ENCODE results near the gene ZNF775.

The ZNF775 gene

GRCh38 chr7:150401424-150401790 is 22.3 kb downstream of the ZNF775 start:
- DNase-seq (ENCODE audit: low read depth): no peak

- no peak for DNase-seq (ENCODE audit: low read depth)
Observed at GRCh38 chr7:150401861-150402631, 22.9 kb downstream of the ZNF775 start.

DNA sequence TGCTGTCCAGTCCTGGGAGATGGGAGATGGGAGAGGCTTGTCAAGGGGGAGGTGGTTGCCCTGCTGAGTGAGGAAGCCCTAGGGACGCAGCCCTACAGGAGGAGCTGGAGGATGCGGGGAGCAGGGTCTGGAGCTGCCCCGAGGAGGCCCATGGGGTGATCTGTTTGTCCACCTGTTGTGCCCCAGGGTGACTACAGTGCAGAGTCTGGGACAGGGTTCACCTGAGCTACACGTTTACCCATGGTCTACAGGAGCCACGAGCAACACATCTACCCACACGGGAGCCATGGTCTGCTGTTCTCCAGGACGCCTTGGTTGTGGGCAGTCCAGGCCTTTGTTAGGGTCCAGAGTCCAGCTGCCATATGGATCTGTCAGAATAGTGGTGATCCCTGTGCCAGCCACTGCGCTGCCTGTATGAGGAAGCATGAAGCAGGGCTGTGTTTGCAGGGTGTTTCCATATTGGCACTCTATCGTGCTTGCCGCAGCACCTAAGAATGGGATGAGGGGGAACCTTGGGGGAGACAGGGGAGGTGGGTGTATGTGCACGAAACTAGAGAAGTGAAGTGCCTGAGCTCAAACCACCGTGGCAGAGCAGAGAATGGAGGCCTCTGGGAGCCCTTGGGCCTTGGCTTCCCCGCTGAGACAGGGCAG is 23.7 kb downstream of the ZNF775 start:
- no peak for DNase-seq (ENCODE audit: low read depth)

DNA sequence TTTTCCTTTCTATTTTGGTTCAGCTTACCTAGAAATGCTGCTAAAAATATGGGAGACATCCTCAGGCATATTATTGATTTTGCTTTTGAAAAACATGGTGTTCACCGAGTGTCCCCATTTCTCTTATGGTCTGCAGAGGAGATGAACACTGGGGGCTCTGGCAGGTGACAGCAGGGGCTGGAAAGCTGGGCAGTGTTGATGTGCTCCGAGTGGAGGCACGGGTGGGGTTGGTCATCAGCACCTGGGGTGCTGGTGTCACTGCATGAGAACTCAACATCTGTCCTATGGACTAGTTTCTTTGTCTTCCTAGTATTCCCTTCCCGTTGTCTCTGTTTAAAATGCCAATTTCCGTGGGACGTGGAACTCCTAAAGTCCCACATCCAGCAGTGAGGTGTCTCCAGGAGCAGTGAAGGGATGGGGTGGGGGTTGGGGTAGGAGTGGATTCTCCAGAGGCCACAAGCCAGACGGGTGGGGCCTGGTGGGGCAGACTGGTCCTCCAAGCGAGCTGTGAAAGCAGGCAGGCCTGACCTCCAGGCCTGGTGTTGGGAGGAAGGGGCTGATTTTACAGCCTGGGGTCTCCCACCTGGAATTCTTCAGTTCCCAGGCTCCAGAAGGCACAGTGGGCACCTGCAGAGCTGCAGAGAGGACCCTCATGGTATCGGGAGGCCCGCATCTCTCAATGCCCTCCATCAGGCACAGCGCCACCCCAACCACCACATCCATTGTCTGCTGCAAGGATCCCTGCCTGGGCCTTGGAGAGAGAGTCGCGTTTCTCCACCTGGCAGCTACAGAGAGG is 24.4 kb downstream of the ZNF775 start:
- no peak for DNase-seq (ENCODE audit: low read depth)

- no peak for DNase-seq (ENCODE audit: low read depth)
Observed at GRCh38 chr7:150404172-150404804, 25.2 kb downstream of the ZNF775 start.

DNA sequence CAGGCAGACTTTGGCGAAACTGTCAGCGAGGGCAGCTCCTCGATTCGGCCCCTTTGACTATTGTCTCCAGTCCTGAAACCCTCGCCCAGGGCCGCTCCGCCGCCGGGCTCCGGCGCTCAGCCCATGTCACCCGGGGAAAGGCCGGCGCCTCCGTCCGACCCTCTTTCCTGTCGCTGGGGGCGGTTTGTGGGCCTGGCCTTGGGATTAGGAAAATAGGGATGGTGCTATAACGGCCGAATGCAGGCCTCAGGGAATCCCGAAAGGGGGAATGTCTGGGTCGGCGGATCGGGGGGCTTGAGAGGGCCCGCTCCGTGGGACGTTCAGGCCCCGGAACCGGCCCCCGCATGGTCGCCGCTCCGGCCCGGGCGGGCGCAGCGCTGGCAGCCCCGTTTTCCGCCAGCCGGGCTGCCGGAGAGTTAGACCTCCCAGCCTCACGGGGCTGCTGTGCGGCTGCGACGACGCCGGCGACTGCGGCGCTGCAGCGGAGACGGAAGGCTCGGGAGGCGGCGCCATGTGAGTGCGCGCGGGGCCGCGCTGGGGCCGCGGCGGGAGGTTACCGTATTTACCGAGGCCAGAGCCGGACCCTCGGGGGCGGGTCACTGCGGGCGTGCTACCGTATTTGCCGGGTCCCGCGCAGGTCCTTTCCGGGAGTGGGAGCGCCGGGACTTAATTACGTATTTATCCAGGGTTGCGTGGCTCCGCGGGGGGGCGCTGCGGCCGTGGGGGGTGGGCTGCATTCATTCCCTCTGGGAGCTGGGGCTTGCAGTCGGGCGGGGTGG is 25.9 kb downstream of the ZNF775 start:
- DNase-seq (ENCODE audit: low read depth): peak; percentile 36

DNA sequence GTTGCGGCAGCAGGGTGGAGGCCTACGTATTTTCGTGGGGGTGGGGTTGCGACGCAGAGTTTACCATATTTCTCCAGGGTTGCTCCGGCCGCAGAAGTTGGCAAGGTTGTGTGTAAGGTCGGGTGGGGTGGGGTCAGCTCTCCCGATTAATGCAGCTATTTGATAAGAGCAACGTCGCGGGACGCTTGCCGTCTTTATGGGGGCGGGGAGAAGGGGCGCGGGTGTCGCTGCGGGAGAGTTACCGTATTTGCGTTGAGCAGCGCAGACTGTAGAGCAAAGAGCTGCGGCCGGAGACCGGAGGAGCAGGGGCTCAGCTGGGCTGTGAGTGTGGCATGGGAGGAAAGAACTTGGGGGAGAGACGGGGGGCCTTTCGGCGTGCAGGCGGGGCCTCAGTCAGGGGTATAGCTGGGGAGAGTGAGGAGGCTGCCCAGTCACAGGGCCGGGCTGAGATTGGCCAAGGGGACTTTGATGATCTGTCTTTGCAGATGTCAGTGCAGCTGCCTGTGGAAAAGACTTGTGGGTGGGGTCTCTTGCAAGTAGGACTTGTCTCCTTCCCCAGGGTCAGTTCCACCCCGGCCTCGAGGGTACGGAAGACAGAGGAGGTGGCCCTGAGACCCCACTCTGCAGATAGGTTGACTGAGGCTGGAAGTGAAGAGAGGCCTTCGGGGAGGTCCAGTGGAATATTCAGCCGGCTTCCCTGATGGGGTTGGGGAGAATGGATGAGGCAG is 26.6 kb downstream of the ZNF775 start:
- DNase-seq (ENCODE audit: low read depth): no peak

- DNase-seq (ENCODE audit: low read depth): no peak
Observed at GRCh38 chr7:150406312-150406566, 27.1 kb downstream of the ZNF775 start.

- DNase-seq (ENCODE audit: low read depth): no peak
Observed at GRCh38 chr7:150406567-150407421, 27.7 kb downstream of the ZNF775 start.

DNA sequence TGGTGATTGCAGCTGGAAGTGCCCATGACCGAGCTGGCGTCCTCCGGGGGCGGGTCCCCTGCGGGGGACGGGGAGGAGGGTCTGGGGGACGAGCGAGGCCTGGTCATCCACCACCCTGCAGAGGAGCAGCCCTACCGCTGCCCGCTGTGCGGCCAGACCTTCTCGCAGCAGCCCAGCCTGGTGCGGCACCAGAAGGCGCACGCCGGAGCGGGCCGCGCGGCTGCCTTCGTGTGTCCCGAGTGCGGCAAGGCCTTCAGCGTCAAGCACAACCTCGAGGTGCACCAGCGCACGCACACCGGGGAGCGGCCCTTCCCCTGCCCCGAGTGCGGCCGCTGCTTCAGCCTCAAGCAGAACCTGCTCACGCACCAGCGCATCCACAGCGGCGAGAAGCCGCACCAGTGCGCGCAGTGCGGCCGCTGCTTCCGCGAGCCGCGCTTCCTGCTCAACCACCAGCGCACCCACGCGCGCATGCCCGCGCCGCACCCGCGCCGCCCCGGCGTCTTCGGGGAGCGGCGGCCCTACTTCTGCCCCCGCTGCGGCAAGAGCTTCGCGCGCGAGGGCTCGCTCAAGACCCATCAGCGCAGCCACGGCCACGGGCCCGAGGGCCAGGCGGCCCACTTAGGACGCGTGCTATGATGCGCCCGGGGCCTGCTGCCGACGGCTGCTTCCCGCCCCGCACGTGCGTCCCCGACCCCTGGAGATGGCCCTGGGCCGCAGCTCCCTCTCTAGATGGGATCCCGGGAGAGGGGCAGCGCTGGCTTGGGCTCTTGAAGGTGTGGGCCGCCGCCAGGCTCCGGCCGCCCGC is 28.7 kb downstream of the ZNF775 start:
- no peak for DNase-seq (ENCODE audit: low read depth)

DNA sequence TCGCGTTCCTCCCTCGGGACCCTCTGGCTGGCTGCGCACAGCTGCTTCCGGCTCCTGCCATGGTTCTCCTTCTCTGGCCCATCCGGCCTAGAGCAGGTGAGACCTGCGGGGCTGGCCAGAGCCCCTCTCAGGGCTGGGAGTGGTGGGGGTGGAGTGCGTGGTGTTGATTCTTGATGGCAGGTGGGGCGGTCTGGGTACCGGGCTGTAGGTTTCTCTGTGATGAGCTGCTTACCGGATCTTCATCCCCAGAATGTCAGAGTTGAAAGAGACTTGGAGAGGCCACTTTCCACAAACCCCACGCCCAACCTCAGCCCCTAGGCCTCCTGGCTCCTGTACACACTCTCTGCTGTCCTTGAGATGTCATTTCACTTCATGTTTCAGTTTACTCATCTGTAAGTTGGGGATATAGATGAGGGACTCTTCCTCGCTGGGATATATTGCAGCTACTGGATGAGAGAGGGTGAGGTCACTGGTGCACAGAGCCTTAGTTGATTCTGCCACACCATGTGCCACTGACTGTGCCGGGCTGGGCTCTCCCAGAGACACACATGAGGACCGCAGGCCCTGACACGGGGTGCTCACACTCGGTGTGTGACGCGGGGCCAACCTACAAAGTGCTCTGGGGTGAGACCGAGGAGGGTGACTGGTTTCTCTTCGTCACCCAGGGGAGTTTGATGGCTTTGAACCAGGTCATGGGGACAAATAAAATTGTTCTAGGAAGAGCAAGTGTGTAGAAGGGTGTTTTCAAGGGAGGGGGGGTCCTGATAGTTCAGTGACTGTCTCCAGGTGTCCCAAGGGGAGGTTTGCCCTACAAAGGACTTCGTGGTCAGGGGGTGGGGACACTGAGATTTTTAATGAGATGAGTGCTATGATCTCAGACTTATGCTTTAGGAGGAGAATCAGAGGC is 29.5 kb downstream of the ZNF775 start:
- no peak for DNase-seq (ENCODE audit: low read depth)

- no peak for DNase-seq (ENCODE audit: low read depth)
Observed at GRCh38 chr7:150409300-150410030, 30.3 kb downstream of the ZNF775 start.

GRCh38 chr7:150410131-150410530 is 31.0 kb downstream of the ZNF775 start:
- no peak for DNase-seq (ENCODE audit: low read depth)

GRCh38 chr7:150410680-150411346 is 31.7 kb downstream of the ZNF775 start:
- DNase-seq (ENCODE audit: low read depth): no peak

GRCh38 chr7:150411606-150412005 is 32.5 kb downstream of the ZNF775 start:
- no peak for DNase-seq (ENCODE audit: low read depth)

DNA sequence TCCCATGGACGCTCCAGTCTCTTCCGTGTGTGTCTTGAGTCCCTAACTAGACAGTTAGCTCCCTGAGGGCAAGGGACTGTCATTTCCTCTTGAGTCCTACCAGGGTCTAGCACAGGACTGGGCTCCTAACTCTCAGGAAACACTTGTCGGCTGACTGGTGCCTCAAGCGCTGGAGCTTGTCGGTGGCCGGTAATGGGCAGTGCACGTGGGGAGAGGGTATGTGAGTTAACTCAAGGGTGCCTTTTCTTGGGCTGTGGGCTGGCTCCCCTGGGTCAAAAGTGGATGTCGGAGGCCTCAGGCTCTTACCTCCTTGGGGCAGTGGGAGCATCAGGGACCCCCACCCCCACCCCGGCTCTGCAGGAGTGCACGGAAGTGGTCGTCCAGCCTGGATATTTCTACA is 32.9 kb downstream of the ZNF775 start:
- no peak for DNase-seq (ENCODE audit: low read depth)

All from stimulated activated CD8-positive, alpha-beta memory T cell treated with anti-CD3 and anti-CD28 coated beads, Interleukin-15, amount 100 ng/mL, for 1 hour (primary cell).